Measurements from ENCODE around the gene GAA.

The GAA gene

DNA sequence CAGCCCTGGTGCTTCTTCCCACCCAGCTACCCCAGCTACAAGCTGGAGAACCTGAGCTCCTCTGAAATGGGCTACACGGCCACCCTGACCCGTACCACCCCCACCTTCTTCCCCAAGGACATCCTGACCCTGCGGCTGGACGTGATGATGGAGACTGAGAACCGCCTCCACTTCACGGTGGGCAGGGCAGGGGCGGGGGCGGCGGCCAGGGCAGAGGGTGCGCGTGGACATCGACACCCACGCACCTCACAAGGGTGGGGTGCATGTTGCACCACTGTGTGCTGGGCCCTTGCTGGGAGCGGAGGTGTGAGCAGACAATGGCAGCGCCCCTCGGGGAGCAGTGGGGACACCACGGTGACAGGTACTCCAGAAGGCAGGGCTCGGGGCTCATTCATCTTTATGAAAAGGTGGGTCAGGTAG, 3.6 kb downstream of the GAA start:
- no peak for DNase-seq

DNA sequence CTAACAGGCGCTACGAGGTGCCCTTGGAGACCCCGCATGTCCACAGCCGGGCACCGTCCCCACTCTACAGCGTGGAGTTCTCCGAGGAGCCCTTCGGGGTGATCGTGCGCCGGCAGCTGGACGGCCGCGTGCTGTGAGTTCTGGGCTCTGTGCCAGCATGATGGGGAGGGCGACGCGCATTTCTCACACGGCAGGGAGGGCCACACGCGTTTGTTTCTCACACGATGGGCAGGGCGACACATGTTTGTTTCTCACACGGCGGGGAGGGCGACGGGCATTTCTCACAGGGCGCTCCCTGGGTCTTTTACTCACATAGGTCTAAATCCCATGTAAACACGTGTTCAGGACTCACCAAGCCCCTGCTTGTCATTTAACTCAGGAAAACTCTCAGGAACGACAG, 4.4 kb downstream of the GAA start:
- DNase-seq = no peak

DNA sequence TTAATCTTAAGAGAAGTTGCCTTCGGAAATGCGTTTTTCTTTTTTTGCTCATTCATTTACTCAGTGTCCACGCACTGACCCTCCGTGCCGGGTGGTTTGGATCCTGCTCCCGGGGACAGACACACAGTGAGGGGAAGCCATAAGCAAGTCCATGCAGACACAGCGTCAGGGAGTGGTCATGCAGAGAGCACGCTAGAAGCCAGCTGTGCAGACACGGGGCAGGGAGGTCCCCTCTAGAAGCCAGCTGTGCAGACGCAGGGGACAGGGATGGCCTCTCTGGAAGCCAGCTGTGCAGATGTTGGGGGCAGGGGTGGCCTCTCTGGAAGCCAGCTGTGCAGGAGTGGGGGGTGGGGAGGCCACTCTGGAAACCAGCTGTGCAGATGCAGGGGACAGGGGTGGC, 4.8 kb downstream of the GAA start:
- no peak for DNase-seq

DNA sequence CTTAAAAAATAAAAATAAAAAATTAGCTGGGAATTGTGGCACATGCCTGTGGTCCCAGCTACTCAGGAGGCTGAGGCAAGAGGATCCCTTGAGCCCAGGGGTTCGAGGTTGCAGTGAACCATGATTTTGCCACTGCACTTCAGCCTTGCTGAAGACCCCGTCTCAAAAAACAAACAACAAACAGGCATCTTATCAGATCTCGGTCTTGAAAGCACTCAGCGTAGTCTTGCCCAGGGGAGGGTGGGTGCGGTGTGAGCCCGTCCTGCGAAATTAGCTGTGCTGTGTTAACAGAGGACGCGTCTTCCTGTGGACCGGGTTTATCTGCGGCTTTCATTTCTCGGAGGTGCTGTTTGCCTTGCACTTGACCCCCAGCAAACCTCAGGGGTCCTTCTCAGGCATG, 5.4 kb downstream of the GAA start:
- DNase-seq = no peak

DNA sequence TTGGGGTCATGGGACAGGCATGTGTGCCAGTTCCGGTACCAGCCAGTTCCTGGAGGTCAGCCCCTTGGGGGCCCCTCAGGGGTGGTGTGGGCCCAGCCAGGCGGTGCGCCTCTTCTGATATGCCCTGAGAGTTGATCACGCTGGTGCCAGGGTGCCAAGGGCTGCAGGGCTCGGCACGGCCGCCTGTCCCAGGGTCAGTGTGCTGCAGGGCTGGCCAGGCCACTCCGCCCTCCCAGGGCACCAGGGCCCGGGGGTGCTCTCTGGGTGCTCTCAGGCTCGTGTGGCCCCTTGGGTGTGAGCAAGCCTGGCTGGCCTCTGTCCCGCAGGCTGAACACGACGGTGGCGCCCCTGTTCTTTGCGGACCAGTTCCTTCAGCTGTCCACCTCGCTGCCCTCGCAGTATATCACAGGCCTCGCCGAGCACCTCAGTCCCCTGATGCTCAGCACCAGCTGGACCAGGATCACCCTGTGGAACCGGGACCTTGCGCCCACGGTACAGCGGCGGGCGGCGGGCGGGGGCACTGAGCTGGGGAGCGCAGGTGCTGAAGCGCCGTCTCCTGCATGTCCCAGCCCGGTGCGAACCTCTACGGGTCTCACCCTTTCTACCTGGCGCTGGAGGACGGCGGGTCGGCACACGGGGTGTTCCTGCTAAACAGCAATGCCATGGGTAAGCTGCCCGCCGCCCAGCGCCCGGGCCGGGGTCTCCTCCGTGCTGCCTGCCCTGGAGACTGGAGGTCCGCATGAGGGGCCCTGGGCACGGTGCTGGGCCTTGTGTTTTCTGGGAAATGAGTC, 6.0 kb downstream of the GAA start:
- DNase-seq = no peak

DNA sequence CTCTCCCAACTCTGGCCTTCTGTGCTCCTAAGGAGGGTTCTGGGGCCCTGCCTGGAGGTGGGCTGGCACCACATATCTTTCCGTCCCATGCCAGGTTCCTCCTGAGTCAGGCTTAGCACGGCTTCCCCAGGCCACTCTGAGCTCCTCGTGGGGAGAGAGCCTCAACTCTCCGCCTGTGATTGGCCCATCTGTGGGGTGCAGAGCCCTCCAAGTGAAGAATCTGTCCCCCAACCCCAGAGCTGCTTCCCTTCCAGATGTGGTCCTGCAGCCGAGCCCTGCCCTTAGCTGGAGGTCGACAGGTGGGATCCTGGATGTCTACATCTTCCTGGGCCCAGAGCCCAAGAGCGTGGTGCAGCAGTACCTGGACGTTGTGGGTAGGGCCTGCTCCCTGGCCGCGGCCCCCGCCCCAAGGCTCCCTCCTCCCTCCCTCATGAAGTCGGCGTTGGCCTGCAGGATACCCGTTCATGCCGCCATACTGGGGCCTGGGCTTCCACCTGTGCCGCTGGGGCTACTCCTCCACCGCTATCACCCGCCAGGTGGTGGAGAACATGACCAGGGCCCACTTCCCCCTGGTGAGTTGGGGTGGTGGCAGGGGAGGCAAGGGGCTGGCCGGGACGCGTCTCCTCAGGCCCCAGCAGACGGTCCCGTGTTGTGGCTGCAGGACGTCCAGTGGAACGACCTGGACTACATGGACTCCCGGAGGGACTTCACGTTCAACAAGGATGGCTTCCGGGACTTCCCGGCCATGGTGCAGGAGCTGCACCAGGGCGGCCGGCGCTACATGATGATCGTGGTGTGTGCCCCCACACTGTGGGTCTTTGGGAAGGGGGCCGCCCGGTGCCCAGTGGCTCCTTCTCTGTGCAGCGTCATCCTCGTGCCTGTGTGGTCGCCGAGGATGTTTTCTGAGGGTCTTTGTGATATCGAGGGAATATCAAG, 6.9 kb downstream of the GAA start:
- no peak for DNase-seq

DNA sequence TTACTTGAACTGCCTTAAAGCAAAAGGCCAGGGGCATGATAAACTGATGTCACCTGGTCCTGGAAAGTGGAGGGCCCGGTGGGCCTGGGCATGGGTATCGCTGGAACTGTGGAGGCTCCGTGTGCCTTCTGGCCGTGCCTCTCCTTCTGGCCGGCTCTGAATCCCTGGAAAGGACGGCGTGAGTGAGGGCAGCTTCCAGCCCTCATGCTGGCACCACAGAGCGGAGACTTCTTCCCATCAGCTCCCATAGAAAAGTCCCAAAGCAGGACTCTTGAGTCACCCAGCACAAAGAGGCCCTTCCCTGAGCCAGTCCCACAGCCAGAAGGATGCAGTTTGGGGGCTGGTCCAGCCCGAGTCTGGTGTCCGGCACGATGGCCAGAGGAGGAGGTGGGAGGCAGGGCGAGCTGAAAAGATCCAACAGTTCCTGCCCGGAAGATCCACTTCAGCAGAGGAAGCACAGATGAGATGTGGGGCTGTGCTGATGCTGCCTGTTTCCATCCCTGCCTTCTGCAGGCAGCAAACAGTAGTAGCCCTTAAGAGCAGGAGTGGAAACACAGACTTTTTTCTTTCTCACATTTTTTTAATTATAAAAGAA, 7.8 kb downstream of the GAA start:
- no peak for DNase-seq

DNA sequence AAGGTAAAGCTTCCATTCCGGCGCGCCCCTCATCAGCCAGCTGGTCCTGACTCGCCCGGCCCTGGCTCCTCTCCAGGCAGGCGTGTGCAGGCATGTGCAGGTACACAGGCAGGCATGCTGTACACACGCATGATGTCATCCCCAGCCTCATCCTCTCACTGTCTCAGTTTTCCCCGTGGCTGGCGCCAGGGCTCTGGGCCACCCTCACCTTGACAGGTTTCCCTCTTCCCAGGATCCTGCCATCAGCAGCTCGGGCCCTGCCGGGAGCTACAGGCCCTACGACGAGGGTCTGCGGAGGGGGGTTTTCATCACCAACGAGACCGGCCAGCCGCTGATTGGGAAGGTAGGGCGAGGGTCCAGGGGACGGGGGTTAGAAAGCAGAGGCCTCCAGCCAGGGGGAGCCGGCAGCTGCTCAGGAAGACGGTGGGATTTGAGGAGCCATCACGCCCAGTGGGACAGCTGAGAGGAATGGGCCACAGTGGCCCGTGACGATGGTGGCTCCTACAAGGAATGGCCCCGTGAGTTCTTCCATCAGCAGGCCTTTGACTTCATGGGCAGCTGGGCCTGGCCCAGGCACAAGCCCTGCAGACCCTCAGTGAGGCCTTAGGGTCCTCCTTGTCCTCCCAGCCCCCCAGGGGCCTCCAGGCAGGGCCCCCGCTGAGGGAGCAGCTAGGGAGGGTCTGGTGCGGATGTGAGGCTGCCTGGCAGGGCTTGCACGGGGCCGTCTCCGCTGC, 8.5 kb downstream of the GAA start:
- no peak for DNase-seq

DNA sequence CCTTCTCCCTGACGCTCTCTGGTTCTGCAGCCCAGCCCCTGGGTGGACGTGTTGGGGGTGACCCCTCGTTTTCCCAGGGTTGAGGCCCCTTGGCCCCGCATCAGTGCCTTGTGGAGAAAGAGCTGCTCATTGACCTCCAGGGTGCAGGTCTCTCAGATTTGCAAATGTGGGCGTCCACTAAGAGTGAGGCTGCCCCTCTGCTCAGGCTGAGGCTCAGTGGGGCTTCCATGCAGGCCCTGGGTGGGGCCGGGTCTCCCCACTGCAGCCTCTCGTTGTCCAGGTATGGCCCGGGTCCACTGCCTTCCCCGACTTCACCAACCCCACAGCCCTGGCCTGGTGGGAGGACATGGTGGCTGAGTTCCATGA, 9.0 kb downstream of the GAA start:
- no peak for DNase-seq

DNA sequence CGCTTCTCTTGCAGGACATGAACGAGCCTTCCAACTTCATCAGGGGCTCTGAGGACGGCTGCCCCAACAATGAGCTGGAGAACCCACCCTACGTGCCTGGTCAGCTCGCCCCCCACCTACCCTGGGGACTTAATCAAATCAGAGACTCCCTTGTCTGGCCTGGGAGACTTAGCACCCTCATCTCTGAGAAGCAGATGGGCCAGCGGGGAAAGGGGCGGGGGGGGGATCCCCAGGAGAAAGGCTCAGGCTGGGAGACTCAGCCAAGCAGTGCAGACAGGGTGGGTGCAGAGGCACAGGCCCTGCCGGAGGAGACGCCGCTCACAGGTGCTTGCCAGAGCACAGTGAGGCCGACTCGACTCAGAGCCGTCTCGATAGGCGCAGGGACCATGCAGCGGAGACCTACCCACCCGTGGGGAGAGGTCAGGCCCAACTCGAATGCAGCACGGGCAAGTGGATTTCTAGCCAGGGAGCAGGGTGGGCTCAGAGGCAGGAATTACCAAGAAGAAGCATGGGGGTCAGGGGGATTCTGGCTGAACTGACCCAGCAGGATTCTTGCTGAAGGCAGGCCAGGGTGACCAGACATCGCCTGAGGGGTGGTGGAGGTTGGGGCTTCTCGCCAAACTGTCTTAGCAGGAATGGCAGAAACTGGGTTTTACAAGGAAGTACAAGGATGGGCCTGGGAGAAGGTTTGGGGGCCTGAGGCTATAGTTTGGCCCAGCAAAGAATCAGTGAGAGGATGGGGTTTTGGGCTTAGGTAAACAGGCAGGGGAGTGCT, 9.7 kb downstream of the GAA start:
- DNase-seq = no peak

DNA sequence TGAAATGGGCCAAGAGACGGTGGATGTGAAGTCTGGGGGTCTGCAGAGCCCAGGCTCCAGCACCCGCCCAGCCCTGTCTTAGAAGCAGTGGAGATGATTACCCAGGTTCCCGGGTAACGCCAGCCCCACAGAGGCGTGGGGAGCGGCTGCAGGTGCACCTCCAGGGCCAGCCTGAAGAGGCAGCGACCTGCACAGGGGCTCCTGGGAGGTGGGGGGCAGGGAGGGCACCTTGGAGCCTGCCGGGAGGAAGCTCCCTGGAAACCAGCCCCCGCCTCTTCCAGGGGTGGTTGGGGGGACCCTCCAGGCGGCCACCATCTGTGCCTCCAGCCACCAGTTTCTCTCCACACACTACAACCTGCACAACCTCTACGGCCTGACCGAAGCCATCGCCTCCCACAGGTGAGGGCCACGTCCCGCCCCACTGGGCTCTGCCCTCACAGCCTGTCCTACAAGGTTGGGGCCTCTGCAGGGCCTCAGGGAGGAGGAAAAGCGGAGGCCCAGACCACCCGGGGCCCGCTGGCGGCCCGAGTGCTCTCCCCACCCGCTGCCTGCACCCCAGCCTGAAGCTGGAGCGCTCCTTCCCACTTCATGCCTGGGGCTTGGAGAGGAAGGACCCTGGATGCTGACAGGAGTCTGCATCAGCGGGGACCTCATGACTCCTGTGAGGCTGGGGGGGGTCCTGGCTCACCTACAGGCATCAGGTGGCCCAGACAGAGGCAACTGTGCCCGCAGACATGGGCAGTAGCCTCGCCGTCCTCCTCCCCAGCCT, 10.5 kb downstream of the GAA start:
- DNase-seq = no peak

DNA sequence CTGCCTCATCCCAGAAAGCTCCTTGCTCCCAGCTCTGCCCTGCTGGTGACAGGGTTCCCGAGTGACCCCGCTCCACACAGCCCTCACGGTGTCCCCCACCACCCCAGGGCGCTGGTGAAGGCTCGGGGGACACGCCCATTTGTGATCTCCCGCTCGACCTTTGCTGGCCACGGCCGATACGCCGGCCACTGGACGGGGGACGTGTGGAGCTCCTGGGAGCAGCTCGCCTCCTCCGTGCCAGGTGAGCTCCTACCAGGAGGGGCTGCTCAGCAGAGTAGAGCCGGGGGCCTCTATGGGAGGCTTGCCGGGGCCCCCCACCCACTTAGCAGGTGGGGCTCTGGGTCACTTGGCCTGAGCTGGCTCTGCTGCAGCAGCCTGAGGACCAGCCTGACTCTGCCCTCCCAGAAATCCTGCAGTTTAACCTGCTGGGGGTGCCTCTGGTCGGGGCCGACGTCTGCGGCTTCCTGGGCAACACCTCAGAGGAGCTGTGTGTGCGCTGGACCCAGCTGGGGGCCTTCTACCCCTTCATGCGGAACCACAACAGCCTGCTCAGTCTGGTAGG, 11.2 kb downstream of the GAA start:
- no peak for DNase-seq

DNA sequence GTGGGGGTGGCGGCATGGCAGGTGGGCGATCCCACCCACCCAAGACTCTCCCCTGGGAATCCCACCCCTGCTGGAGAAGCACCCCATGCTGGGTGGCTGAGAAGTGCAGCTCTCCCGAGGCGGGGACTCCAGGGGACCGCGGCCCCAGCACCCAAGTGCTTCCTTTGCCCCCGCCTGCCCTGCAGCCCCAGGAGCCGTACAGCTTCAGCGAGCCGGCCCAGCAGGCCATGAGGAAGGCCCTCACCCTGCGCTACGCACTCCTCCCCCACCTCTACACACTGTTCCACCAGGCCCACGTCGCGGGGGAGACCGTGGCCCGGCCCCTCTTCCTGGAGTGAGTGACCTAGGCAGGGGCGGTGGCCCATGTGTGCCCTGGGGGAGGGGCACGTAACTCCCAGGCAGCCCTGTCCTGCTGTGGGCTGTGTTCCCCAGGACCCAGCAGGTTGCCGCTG, 11.7 kb downstream of the GAA start:
- no peak for DNase-seq

DNA sequence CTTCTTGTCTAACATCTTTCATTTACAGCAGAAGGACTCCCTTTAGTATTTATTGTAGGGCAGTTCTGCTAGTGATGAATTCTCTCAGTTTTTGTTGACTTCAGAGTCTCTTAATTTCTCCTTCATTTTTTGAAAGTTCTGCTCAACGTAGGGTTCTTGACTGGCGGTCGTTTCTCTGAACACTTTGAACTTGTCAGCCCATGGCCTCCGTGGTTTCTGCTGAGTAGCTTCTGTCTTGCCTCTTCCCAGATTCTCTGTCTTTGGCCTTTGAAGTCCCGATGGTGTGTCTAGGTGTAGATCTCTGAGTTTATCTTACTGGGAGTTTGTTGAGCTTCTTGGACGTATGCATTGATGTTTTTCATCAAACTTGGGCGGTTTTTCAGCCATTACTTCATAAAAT, 13.4 kb downstream of the GAA start:
- DNase-seq = no peak

DNA sequence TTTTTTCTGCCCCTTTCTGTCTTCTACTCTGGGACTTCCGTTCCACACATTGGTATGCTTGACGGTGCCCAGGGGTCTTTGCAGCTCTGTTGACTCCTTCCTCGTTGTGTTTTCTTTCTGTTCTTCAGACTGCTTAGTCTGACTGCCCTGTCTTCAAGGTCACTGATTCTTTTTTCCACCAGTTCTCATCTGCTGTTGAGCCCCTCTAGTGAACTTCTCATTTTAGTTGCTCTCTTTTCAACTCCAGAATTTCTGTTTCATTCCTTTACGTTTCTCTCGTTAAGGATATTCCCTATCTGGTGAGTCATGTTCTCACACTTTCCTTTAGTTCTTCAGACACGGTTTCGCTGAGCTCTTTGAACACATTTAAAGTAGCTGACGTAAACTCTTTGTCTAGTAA, 13.8 kb downstream of the GAA start:
- no peak for DNase-seq

DNA sequence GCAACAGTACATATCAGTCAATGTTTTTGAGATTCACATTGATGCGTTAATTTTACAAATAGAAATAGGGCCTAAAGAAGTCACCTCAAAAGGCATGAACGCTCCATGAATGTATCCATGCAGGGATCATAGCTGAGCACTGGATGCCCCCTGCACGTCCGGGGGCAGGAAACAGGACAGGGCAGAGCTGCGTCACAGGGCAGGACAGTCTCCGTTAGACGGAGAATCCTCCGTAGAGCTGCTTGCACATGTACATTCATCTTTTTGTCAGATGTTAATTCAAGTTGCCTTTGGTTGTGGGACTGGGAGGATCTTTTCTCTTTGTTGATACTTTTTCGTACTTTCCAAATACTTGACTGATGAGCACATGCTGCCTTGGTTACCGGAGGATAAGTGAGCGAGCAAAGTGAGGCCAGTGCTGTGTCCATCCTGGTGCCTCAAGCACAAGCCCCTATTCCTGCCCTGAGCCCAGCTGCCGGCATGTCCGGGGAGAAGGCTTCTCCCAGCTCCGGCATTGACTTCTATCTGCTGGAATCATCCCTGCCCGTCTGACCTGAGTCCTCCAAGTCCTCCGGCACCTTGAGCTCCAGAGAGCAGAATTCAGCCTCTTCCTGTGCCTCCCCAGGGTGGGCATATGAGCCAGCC, 15.0 kb downstream of the GAA start:
- no peak for DNase-seq

DNA sequence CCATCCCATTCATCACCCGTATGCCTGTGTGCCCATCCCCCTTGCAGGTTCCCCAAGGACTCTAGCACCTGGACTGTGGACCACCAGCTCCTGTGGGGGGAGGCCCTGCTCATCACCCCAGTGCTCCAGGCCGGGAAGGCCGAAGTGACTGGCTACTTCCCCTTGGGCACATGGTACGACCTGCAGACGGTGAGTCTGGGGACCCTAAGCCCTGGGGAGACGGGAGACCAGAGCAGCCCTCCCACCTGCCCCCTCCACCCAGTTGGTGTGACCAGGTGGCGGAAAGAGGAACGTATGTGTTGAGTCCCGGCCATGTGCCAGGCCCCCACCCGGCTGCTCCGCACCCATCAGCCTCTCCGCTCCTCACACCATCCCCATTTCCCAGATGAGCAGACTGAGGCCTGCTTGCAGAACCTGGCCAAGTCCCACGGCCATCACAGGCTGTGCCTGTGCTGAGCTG, 15.6 kb downstream of the GAA start:
- no peak for DNase-seq

DNA sequence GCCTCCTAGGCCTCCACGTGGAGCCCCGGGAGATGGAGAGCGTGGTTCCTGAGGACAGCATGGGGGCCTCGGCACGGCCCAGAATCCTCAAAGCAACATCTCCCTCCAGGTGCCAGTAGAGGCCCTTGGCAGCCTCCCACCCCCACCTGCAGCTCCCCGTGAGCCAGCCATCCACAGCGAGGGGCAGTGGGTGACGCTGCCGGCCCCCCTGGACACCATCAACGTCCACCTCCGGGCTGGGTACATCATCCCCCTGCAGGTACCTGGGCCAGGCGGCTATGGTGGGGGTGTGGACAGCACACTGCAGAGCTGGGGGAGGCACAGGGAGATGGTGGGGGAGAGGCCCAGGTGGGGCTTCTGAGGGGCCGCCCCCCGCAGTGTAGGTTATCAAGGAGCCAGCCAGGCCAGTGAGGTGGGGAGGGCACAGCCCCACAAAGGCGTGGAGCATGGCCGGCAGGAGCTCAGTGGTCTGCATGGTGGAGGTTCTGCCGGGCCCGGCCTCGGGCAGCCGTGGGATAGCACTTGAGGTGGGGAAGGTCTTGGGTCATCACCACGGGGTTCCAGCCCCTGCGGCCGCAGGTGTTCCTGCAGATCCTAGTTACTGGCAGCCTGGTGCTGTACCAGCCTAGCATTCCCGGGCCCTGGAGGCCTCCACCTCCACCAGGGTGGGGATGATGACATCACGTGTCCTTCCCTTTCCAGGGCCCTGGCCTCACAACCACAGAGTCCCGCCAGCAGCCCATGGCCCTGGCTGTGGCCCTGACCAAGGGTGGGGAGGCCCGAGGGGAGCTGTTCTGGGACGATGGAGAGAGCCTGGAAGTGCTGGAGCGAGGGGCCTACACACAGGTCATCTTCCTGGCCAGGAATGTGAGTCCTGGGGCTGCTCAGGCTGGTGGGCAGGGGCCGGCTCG, 16.4 kb downstream of the GAA start:
- DNase-seq = no peak

DNA sequence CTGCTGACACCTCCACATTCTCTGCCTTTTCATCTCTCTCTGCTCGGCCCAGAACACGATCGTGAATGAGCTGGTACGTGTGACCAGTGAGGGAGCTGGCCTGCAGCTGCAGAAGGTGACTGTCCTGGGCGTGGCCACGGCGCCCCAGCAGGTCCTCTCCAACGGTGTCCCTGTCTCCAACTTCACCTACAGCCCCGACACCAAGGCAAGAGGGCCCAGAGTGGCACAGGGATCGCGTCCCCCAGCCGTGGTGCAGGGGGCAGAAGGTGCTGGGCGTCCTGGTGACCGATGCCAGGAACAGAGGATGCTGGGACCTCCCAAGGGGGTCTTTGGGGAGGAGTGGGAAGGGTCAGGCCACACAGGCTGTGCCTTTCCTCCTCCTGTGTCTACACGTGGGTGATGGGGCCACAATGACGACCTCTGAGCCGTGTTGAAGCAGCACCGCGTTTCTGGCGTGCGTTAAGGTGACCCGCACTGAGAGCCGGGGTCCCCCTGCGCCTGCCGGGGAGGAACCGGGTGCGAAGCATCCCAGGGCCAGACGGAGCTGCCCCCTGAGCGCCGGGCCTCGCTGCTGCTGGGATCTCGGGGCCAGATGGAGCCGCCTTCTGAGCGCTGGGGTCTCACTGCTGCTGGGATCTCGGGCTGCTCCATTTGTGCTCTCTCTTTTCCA, 17.4 kb downstream of the GAA start:
- no peak for DNase-seq
